Stomach (tissue), 9 donors: ENCODE data around the gene STAB1. TPM values are rescaled to one million over a fixed set of nuclear protein-coding genes. Genes with fewer than 3 reads are reported as not detected.

ENCODE experiments used
- DNase-seq, 2 donors: peaks; one replicate each; pipeline versions ENCODE4 v3.0.0 to v3.0.0-alpha.2; 2013 to 2019
- H3K27ac ChIP-seq, 5 donors: fragments of 200-600 bp in 4 of 5; sonication (generic) in 4 of 5; one replicate each; pipeline ENCODE4 v1.5.1; 2013 to 2019; ENCODE audit warnings: mild to moderate bottlenecking in 1 of 5, moderate library complexity in 1 of 5
- H3K27me3 ChIP-seq, 3 donors: fragments of 200-600 bp; sonication (generic); one replicate each; pipeline ENCODE4 v1.5.1; 2017 to 2019; ENCODE audit warnings: mixed run types in 1 of 3
- H3K36me3 ChIP-seq, 4 donors: fragments of 200-600 bp; sonication (generic); 1 replicate in 3 of 4; 2 replicates in 1 of 4; pipeline ENCODE4 v1.5.1; 2016 to 2019
- H3K4me1 ChIP-seq, 4 donors: fragments of 200-600 bp; sonication (generic); one replicate each; pipeline ENCODE4 v1.5.1; 2016 to 2019
- H3K4me3 ChIP-seq, 4 donors: fragments of 200-600 bp; sonication (generic) in 3 of 4; one replicate each; pipeline ENCODE4 v1.5.1; 2016 to 2019; ENCODE audit warnings: mild to moderate bottlenecking in 1 of 4
- H3K9me3 ChIP-seq, 4 donors: fragments of 200-600 bp; sonication (generic); one replicate each; pipeline ENCODE4 v1.5.1; 2016 to 2019
- EP300 ChIP-seq: sonication (generic); formaldehyde crosslinking; IDR thresholded peaks from one replicate; pipeline ENCODE4 v1.6.1; 2017; ENCODE audit warnings: antibody characterized with exemption
- POLR2A ChIP-seq, 4 donors: fragments of 450-650 bp; IDR thresholded peaks; one replicate each; pipeline ENCODE4 v1.6.1; 2016; ENCODE audit warnings: antibody characterized with exemption in 4 of 4, control low read depth in 2 of 4, mild to moderate bottlenecking in 1 of 4, moderate library complexity in 1 of 4
- POLR2AphosphoS5 ChIP-seq, 3 donors: sonication (generic); formaldehyde crosslinking; IDR thresholded peaks; one replicate each; pipeline ENCODE4 v1.6.1; 2016; ENCODE audit warnings: antibody characterized with exemption in 3 of 3
- WGBS, 5 donors: extraction: QIAGEN DNeasy Blood & Tissue Kit in 3 of 5; methylation state at CpG; one replicate each; pipeline versions ENCODE4 v1.1.5 to v1.1.7; 2013 to 2018; 5-methylcytosine and 5-hydroxymethylcytosine counted together
- intact Hi-C: fragments of 100-400 bp; cut with DNase I; formaldehyde crosslinking; loops from one replicate; pipeline ENCODE4 v1.15.1; 2023; ENCODE audit warnings: low total_unique reads
- polyA plus RNA-seq, 3 donors: library from polyadenylated mRNA; stranded (reverse); fragments of 200-250 nt; gene quantifications; one replicate each; pipeline ENCODE4 v1.2.3, GENCODE V29; 2013
- total RNA-seq, 5 donors: library from RNA; depleted of rRNA; stranded (reverse); fragments of >200 nt; gene quantifications; one replicate each; pipeline versions ENCODE4 v1.1.0 to v1.2.3, GENCODE V29; 2014 to 2016
- TF ChIP-seq, protein P1 (sequence below), 7 experiments: fragments of 450-650 bp in 4 of 7; fragments of 200-600 bp in 3 of 7; sonication (generic) in 3 of 7; IDR thresholded peaks; one replicate each; pipeline ENCODE4 v1.5.1; 2016 to 2019; ENCODE audit warnings: antibody characterized with exemption in 7 of 7, control low read depth in 2 of 7, mild to moderate bottlenecking in 1 of 7
- donor health status: healthy with polysubstance abuse.
- donor health status: Bipolar disorder and iron deficiency.
- donor health status: healthy.

The STAB1 gene
- total and polyA plus RNA-seq, 8 donors, result 33.7 to 295 (median 62.8) TPM

DNA sequence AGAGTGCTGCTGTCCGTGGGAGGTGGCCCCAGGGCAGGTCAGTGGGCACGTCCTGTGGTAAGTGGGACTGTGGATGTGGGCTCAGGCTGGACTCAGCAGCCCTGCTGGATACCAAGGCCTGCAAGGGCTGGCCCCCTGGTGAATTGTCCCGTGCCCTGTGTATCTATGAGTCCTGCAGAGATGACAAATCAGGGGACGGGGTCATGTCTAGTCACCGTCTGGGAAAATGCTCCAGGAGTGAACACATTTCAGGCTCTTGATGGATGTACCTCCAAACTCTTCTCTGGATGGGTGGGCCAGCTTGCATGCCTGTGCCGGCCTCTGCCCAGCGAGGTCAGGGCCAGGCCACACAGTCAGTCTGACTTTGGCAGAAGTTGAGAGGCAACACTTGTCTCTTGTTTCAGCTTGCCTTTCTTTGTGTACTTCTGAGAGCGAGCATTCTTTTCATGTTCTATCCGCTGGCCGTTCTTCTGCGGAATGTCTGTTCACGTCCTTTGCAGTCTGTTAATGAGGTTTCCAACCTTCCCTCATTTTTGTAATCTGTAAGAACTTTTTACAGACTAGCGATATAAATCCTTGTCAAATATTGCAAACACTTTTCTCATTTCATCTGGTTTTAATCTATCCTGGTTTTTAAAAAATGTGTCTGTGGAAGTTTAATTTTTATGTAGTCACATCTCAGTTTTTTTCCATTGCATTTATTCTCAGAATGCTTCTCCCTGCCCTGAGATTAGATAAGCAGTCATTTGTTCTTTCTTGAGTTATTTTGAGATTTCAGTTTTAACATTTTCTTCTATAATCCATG is 11.4 kb upstream of the STAB1 start:
- Histone ChIP-seq H3K9me3 (no peaks in the 10 kb centered on the region), H3K4me3 (no peak overlapping the region), H3K36me3 (peaks cover 68 to 98% (median 96%) of the 10 kb centered on the region in 4 donors), H3K4me1 (peaks cover 0 to 21% (median 8%) of the 10 kb centered on the region in 4 donors), H3K27ac (peak overlapping the region in 2 of 5 donors; percentile 29 to 60), H3K27me3 (no peaks in the 10 kb centered on the region)
- no peak for TF ChIP-seq POLR2A (IDR thresholded peaks at IDR 0.05)
- TF ChIP-seq, protein P1, sequence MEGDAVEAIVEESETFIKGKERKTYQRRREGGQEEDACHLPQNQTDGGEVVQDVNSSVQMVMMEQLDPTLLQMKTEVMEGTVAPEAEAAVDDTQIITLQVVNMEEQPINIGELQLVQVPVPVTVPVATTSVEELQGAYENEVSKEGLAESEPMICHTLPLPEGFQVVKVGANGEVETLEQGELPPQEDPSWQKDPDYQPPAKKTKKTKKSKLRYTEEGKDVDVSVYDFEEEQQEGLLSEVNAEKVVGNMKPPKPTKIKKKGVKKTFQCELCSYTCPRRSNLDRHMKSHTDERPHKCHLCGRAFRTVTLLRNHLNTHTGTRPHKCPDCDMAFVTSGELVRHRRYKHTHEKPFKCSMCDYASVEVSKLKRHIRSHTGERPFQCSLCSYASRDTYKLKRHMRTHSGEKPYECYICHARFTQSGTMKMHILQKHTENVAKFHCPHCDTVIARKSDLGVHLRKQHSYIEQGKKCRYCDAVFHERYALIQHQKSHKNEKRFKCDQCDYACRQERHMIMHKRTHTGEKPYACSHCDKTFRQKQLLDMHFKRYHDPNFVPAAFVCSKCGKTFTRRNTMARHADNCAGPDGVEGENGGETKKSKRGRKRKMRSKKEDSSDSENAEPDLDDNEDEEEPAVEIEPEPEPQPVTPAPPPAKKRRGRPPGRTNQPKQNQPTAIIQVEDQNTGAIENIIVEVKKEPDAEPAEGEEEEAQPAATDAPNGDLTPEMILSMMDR (IDR thresholded peaks at IDR 0.05), result no peak
- TF ChIP-seq POLR2AphosphoS5 (IDR thresholded peaks at IDR 0.05), result no peak
- no peak for TF ChIP-seq EP300
- intact Hi-C loops, result no loop called here
- DNase-seq, result peak in 1 of 2 donors; percentile 42
- 70 to 86% (median 80%) methylated on average over 12 to 13 of the region's 13 CpGs for WGBS, 5 donors

- Histone ChIP-seq H3K36me3 (peaks cover 68 to 98% (median 96%) of the 10 kb centered on the region in 4 donors), H3K9me3 (no peaks in the 10 kb centered on the region), H3K4me1 (peaks cover 0 to 27% (median 8%) of the 10 kb centered on the region in 4 donors), H3K27me3 (no peaks in the 10 kb centered on the region), H3K27ac (peak overlapping the region in 2 of 5 donors; percentile 29 to 60), H3K4me3 (no peak overlapping the region)
- 75 to 89% (median 80%) methylated on average over 9 to 10 of the region's 10 CpGs for WGBS, 5 donors
- peak in 1 of 2 donors; percentile 1 for DNase-seq
- TF ChIP-seq POLR2AphosphoS5 (IDR thresholded peaks at IDR 0.05) (no peak), POLR2A (IDR thresholded peaks at IDR 0.05) (no peak), EP300 (no peak)
- TF ChIP-seq, protein P1 (IDR thresholded peaks at IDR 0.05), result no peak
- intact Hi-C loops, result no loop called here
These were observed 10.3 kb upstream of the STAB1 start for GRCh38 chr3:52484680-52485461.

DNA sequence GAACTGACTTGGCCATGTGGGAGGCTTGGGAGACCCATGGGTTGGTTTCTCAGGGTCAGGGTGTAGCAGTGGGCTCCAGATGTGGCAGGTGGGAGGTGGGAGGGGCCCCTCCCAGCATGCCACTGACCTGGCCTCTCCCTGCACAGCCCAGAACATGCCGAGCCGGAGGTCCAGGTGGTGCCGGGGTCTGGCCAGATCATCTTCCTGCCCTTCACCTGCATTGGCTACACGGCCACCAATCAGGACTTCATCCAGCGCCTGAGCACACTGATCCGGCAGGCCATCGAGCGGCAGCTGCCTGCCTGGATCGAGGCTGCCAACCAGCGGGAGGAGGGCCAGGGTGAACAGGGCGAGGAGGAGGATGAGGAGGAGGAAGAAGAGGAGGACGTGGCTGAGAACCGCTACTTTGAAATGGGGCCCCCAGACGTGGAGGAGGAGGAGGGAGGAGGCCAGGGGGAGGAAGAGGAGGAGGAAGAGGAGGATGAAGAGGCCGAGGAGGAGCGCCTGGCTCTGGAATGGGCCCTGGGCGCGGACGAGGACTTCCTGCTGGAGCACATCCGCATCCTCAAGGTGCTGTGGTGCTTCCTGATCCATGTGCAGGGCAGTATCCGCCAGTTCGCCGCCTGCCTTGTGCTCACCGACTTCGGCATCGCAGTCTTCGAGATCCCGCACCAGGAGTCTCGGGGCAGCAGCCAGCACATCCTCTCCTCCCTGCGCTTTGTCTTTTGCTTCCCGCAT is 7.9 kb upstream of the STAB1 start:
- Histone ChIP-seq H3K27me3 (no peaks in the 10 kb centered on the region), H3K9me3 (no peaks in the 10 kb centered on the region), H3K4me1 (peaks cover 5 to 47% (median 16%) of the 10 kb centered on the region in 4 donors), H3K36me3 (peaks cover 70 to 98% (median 96%) of the 10 kb centered on the region in 4 donors), H3K4me3 (no peak overlapping the region), H3K27ac (no peak overlapping the region)
- intact Hi-C loops, result no loop called here
- no peak for DNase-seq
- TF ChIP-seq, protein P1 (IDR thresholded peaks at IDR 0.05), result no peak
- TF ChIP-seq POLR2AphosphoS5 (IDR thresholded peaks at IDR 0.05), result no peak
- TF ChIP-seq EP300, result no peak
- TF ChIP-seq POLR2A (IDR thresholded peaks at IDR 0.05), result no peak
- 88 to 93% (median 90%) methylated on average over 28 to 31 of the region's 31 CpGs for WGBS, 5 donors
